Measurements from ENCODE around the gene IL19. TPM values are rescaled to one million over a fixed set of nuclear protein-coding genes. Genes with fewer than 3 reads are reported as not detected.

Gene IL19
- total and polyA plus RNA-seq, 9 of the 15 experiments (the other 6 are each of a cell fraction or from before 2014, with no cell fraction given), result not detected

GRCh38 chr1:206828061-206828460 is 57.5 kb downstream of the IL19 start:
- peaks cover 43 to 45% of the 10 kb centered on the region in 2 experiments for H3K27me3 ChIP-seq (ENCODE audit: control insufficient read depth in 2 of 2, insufficient read depth in 2 of 2, low read length in 2 of 2)
- in situ Hi-C loops (cut with MboI), result no loop called here
- H3K4me2 ChIP-seq (ENCODE audit: insufficient read depth, low read length), result no peak overlapping the region
- POLR2A ChIA-PET, result interaction anchor here (0.6 to 1.0 kb wide), 2 partner anchors 20 to 55 kb away, joined by 3 read pairs; no protein-coding TSS in a partner anchor
- no peaks in the 10 kb centered on the region for H3K9me3 ChIP-seq (replicated peaks; ENCODE audit: control insufficient read depth, insufficient read depth, low read depth, low read length)
- no peak for DNase-seq (ENCODE audit: extremely low read depth in 1 of 4, low spot score in 3 of 4)
- H3K9me1 ChIP-seq (ENCODE audit: control insufficient read depth, insufficient read depth, low read length), result no peaks in the 10 kb centered on the region
- CTCF ChIA-PET (ENCODE audit: low intra/inter-chr PET ratio), result no interaction called here
- no peak for FAIRE-seq
- 0% methylated on average over 1 of the region's 1 CpG for WGBS (ENCODE audit: insufficient coverage, low coverage, missing lambda C conversion rate)
- H3K9ac ChIP-seq (ENCODE audit: insufficient read depth in 1 of 2, low read depth in 2 of 2, low read length in 2 of 2), result no peak overlapping the region
- no peaks in the 10 kb centered on the region; the same call in none of the 2 replicates for H4K20me1 ChIP-seq (replicated peaks; ENCODE audit: control insufficient read depth, insufficient read depth, low read length)
- BruUV-seq (replicated peaks), result no TSS peak
- peaks cover 0 to 4% of the 10 kb centered on the region in 2 experiments; a peak in 2 of 5 replicates for H3K4me1 ChIP-seq (replicated peaks in 1 of 2; ENCODE audit: control insufficient read depth in 2 of 2, insufficient read depth in 2 of 2, low read length in 2 of 2)
- H3K36me3 ChIP-seq (ENCODE audit: control insufficient read depth, insufficient read depth, low read length), result no peaks in the 10 kb centered on the region
- H2AFZ ChIP-seq (ENCODE audit: low read depth, low read length), result no peak overlapping the region
- intact Hi-C loops (cut with micrococcal nuclease), result no loop called here
- no peak overlapping the region for H3K27ac ChIP-seq (ENCODE audit: extremely low read depth, low read depth, low read length)
- H3K4me3 ChIP-seq, result no peak overlapping the region
- H3K79me2 ChIP-seq (ENCODE audit: control insufficient read depth, insufficient read depth, low read length), result no peaks in the 10 kb centered on the region
- peak; percentile 59; the same call in 2 of the 3 replicates for ATAC-seq
- TF ChIP-seq, protein P1, sequence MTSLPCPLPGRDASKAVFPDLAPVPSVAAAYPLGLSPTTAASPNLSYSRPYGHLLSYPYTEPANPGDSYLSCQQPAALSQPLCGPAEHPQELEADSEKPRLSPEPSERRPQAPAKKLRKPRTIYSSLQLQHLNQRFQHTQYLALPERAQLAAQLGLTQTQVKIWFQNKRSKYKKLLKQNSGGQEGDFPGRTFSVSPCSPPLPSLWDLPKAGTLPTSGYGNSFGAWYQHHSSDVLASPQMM (CRISPR knock-in tag; IDR thresholded peaks at IDR 0.05), result no peak
- no peak for TF ChIP-seq ZNF174 (CRISPR knock-in tag; IDR thresholded peaks at IDR 0.05)
- TF ChIP-seq TSHZ1 (CRISPR knock-in tag; IDR thresholded peaks at IDR 0.05), result no peak
- TF ChIP-seq TCF3 (CRISPR knock-in tag; IDR thresholded peaks at IDR 0.05), result 0 out of 2 replicates have a peak, but pooled peaks have one; percentile 22
- TF ChIP-seq MEIS2 (IDR thresholded peaks at IDR 0.05; ENCODE audit: partially characterized antibody), result peak; percentile 86
- TF ChIP-seq CBFA2T2 (conservative IDR thresholded peaks at IDR 0.05), result 0 out of 2 replicates have a peak, but pooled peaks have one; percentile 6
- no peak for TF ChIP-seq E4F1 (CRISPR knock-in tag; IDR thresholded peaks at IDR 0.05; ENCODE audit: borderline replicate concordance)
- no peak for TF ChIP-seq ZBTB8A (IDR thresholded peaks at IDR 0.05; ENCODE audit: partially characterized antibody)
- TF ChIP-seq SNAPC5 (CRISPR knock-in tag; IDR thresholded peaks at IDR 0.05), result no peak
- TF ChIP-seq SIX5 (IDR thresholded peaks at IDR 0.05; ENCODE audit: borderline replicate concordance in 1 of 2, insufficient read depth in 1 of 2, low read depth in 1 of 2, low read length in 2 of 2), result no peak
- no peak for TF ChIP-seq SP2 (IDR thresholded peaks at IDR 0.05; ENCODE audit: extremely low read depth, low read depth, low read length, poor library complexity, severe bottlenecking)
- no peak for TF ChIP-seq HNRNPUL1 (IDR thresholded peaks at IDR 0.05; ENCODE audit: low read length)

All from K562 (cell line).